GM23338 (cell line): ENCODE results near the gene CD48. TPM values are rescaled to one million over a fixed set of nuclear protein-coding genes. Genes with fewer than 3 reads are reported as not detected.

Experiments used
- ATAC-seq: fragments of 200-7000 bp; cut with Tn5 transposase; 3 replicates; pipeline ENCODE4 v1.9.1; 2020
- DNase-seq: peaks from one replicate; pipeline ENCODE4 v3.0.0-alpha.2; 2015; ENCODE audit warnings: low spot score
- H2AFZ ChIP-seq: fragments of 200-600 bp; sonication (generic); 2 replicates; pipeline ENCODE4 v1.8.0; 2016; ENCODE audit warnings: antibody characterized with exemption, mild to moderate bottlenecking, moderate library complexity
- H3F3A ChIP-seq: fragments of 200-600 bp; sonication (generic); replicated peaks from 2 replicates; pipeline ENCODE4 v1.8.0; 2017; ENCODE audit warnings: antibody characterized with exemption, mixed run types, low read depth
- H3K27ac ChIP-seq: fragments of 200-600 bp; sonication (generic); 2 replicates; pipeline ENCODE4 v1.6.1; 2016; ENCODE audit warnings: low read depth
- H3K27me3 ChIP-seq: fragments of 200-600 bp; sonication (generic); 2 replicates; pipeline ENCODE4 v1.8.0; 2016; ENCODE audit warnings: mild to moderate bottlenecking, mixed run types, moderate library complexity; ENCODE audit not compliant: insufficient read depth
- H3K36me3 ChIP-seq: fragments of 200-600 bp; sonication (generic); 2 replicates; pipeline ENCODE4 v1.8.0; 2016; ENCODE audit warnings: mild to moderate bottlenecking; ENCODE audit not compliant: insufficient read depth
- H3K4me1 ChIP-seq: fragments of 200-600 bp; sonication (generic); 2 replicates; pipeline ENCODE4 v1.8.0; 2016; ENCODE audit warnings: mild to moderate bottlenecking, moderate library complexity; ENCODE audit not compliant: insufficient read depth
- H3K4me2 ChIP-seq: fragments of 200-600 bp; sonication (generic); 2 replicates; pipeline ENCODE4 v1.7.1; 2017; ENCODE audit warnings: mixed run types
- H3K4me3 ChIP-seq: fragments of 200-600 bp; sonication (generic); 2 replicates; pipeline ENCODE4 v1.6.1; 2016; ENCODE audit warnings: mixed run types
- H3K79me2 ChIP-seq: fragments of 200-600 bp; sonication (generic); replicated peaks from 2 replicates; pipeline ENCODE4 v1.8.0; 2017; ENCODE audit warnings: mild to moderate bottlenecking; ENCODE audit not compliant: insufficient read depth
- H3K9me2 ChIP-seq: fragments of 200-600 bp; sonication (generic); 2 replicates; pipeline ENCODE4 v1.8.0; 2017; ENCODE audit not compliant: insufficient read depth
- H4K20me1 ChIP-seq: fragments of 200-600 bp; sonication (generic); replicated peaks from 2 replicates; pipeline ENCODE4 v1.8.0; 2017; ENCODE audit warnings: mild to moderate bottlenecking; ENCODE audit not compliant: insufficient read depth
- H3K27ac Mint-ChIP-seq: 2 replicates; pipeline ENCODE4 v1.8.0; 2020; ENCODE audit warnings: inconsistent platforms, mild to moderate bottlenecking, moderate library complexity, mixed read lengths
- H3K27me3 Mint-ChIP-seq: 3 replicates; pipeline ENCODE4 v1.8.0; 2022; ENCODE audit warnings: low read depth, mild to moderate bottlenecking, moderate library complexity, mixed read lengths, inconsistent platforms; ENCODE audit not compliant: insufficient read depth, poor library complexity
- H3K36me3 Mint-ChIP-seq: 3 replicates; pipeline ENCODE4 v1.8.0; 2021; ENCODE audit warnings: low read depth, mild to moderate bottlenecking, inconsistent platforms, moderate library complexity, mixed read lengths
- H3K4me1 Mint-ChIP-seq: 3 replicates; pipeline ENCODE4 v1.8.0; 2020; ENCODE audit warnings: mild to moderate bottlenecking, inconsistent platforms, mixed read lengths
- H3K4me3 Mint-ChIP-seq: 3 replicates; pipeline ENCODE4 v1.8.0; 2021; ENCODE audit warnings: moderate library complexity, mild to moderate bottlenecking, inconsistent platforms, mixed read lengths
- H3K9me3 Mint-ChIP-seq: 3 replicates; pipeline ENCODE4 v1.8.0; 2020; ENCODE audit warnings: moderate library complexity, mild to moderate bottlenecking, inconsistent platforms, mixed read lengths
- CTCF ChIP-seq, 2 experiments: fragments of 200-600 bp in 1 of 2; sonication (generic) in 1 of 2; conservative IDR thresholded peaks; 2 replicates each; pipeline versions ENCODE4 v1.5.1 to v1.6.1; 2016 to 2017; ENCODE audit warnings: antibody characterized with exemption in 2 of 2, low read depth in 2 of 2, mild to moderate bottlenecking in 2 of 2, moderate library complexity in 1 of 2
- EZH2phosphoT487 ChIP-seq: fragments of 200-600 bp; sonication (generic); IDR thresholded peaks from one replicate; pipeline ENCODE4 v1.8.1; 2018; ENCODE audit warnings: antibody characterized with exemption; ENCODE audit not compliant: unreplicated experiment
- NANOG ChIP-seq: IDR thresholded peaks from 2 replicates; pipeline ENCODE4 v1.6.1; 2016; ENCODE audit warnings: antibody characterized with exemption, borderline replicate concordance
- POLR2AphosphoS5 ChIP-seq: IDR thresholded peaks from 2 replicates; pipeline ENCODE4 v1.6.1; 2016; ENCODE audit warnings: antibody characterized with exemption, low read depth
- REST ChIP-seq: IDR thresholded peaks from one replicate; pipeline ENCODE4 v1.6.1; 2018; ENCODE audit warnings: antibody characterized with exemption; ENCODE audit not compliant: unreplicated experiment
- STAT1 ChIP-seq: IDR thresholded peaks from one replicate; pipeline ENCODE4 v1.6.1; 2016; ENCODE audit warnings: antibody characterized with exemption; ENCODE audit not compliant: unreplicated experiment
- ZNF114 ChIP-seq: fragments of 250-450 bp; sonication (Bioruptor Pico); IDR thresholded peaks from 2 replicates; pipeline ENCODE4 v1.5.0; 2020; ENCODE audit warnings: mild to moderate bottlenecking, moderate library complexity
- ZNF331 ChIP-seq: fragments of 250-450 bp; sonication (Bioruptor Pico); IDR thresholded peaks from 2 replicates; pipeline ENCODE4 v1.5.0; 2020; ENCODE audit warnings: low read depth, mild to moderate bottlenecking, moderate library complexity
- ZNF462 ChIP-seq: fragments of 250-450 bp; sonication (Bioruptor Pico); IDR thresholded peaks from 2 replicates; pipeline ENCODE4 v1.5.0; 2020; ENCODE audit warnings: mild to moderate bottlenecking, moderate library complexity
- polyA plus RNA-seq: library from polyadenylated mRNA; unstranded; fragments of >200 nt; fragmentation: Nextera tagmentation; extraction: Ambion mirVana; gene quantifications from 2 replicates; pipeline ENCODE4 v1.2.1, GENCODE V29; 2016
- total RNA-seq: library from RNA; depleted of rRNA; stranded (reverse); fragments of >200 nt; shearing (Covaris generic); gene quantifications from 2 replicates; pipeline ENCODE4 v1.2.3, GENCODE V29; 2014

The CD48 gene
- total and polyA plus RNA-seq, 2 experiments from 2014 or later: 0.34 to 0.45 TPM

GRCh38 chr1:160675641-160676410 is 35.8 kb downstream of the CD48 start (continued):
- TF ChIP-seq STAT1 (no peak), CTCF (conservative IDR thresholded peaks at IDR 0.05; ENCODE audit: low read depth in 2 of 2) (peak; percentile 85 to 89)

- Histone ChIP-seq H3K9me2 (peaks cover 8% of the 10 kb centered on the region), H3K4me2 (0 out of 2 replicates have a peak overlapping the region, but pooled peaks have one; percentile 40), H3F3A (no peaks in the 10 kb centered on the region; the same call in 1 of the 2 replicates), H4K20me1 (no peaks in the 10 kb centered on the region), H3K4me1 (peaks cover 43% of the 10 kb centered on the region), H3K79me2 (no peaks in the 10 kb centered on the region), H2AFZ (peak overlapping the region; percentile 21; the same call in 1 of the 2 replicates), H3K36me3 (no peaks in the 10 kb centered on the region), H3K27ac (no peak overlapping the region), H3K4me3 (no peak overlapping the region), H3K27me3 (no peaks in the 10 kb centered on the region)
- Mint-ChIP-seq H3K4me1 (peaks cover 12% of the 10 kb centered on the region), H3K4me3 (no peak overlapping the region), H3K9me3 (peaks cover 11% of the 10 kb centered on the region), H3K36me3 (peaks cover 12% of the 10 kb centered on the region; the same call in 2 of the 3 replicates), H3K27me3 (peaks cover 8% of the 10 kb centered on the region), H3K27ac (no peak overlapping the region)
- no peak for TF ChIP-seq NANOG
- TF ChIP-seq REST: no peak
- TF ChIP-seq ZNF114 (CRISPR knock-in tag): no peak
- no peak for TF ChIP-seq EZH2phosphoT487
- TF ChIP-seq STAT1: no peak
- TF ChIP-seq ZNF462 (CRISPR knock-in tag): no peak
- no peak for TF ChIP-seq POLR2AphosphoS5
- TF ChIP-seq ZNF331: no peak
- ATAC-seq (no peak), DNase-seq (no peak)
Observed at GRCh38 chr1:160674415-160674814, 37.2 kb downstream of the CD48 start.
